Measurements from ENCODE around the gene TTC24.

The TTC24 gene

DNA sequence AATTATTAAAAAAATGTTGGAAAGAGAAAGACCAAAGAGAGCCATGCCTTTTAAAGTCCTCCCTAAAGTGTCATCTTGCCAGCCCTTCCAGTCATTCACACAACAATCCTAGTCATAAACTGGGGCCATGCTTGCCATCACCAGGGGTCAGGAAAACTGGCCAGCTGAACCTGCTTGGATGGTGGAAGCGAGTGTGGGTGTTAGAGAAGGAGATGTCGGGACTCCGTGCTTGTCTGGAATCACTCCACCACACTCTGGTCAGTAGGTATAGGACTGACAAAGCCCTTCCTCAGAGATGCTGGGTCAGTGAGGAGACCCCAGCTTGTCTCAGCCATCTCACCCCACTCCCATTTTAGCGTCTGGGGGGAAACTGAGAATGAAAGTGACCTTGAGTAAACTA lies 36.4 kb downstream of the TTC24 start:
- TF ChIP-seq, protein P1, sequence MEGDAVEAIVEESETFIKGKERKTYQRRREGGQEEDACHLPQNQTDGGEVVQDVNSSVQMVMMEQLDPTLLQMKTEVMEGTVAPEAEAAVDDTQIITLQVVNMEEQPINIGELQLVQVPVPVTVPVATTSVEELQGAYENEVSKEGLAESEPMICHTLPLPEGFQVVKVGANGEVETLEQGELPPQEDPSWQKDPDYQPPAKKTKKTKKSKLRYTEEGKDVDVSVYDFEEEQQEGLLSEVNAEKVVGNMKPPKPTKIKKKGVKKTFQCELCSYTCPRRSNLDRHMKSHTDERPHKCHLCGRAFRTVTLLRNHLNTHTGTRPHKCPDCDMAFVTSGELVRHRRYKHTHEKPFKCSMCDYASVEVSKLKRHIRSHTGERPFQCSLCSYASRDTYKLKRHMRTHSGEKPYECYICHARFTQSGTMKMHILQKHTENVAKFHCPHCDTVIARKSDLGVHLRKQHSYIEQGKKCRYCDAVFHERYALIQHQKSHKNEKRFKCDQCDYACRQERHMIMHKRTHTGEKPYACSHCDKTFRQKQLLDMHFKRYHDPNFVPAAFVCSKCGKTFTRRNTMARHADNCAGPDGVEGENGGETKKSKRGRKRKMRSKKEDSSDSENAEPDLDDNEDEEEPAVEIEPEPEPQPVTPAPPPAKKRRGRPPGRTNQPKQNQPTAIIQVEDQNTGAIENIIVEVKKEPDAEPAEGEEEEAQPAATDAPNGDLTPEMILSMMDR (IDR thresholded peaks at IDR 0.05; ENCODE audit: insufficient read depth, low read depth, low read length, missing control alignments): no peak
- no peak for DNase-seq (ENCODE audit: low read depth)
- H3K4me3 ChIP-seq (ENCODE audit: low read depth, low read length): no peak overlapping the region

DNA sequence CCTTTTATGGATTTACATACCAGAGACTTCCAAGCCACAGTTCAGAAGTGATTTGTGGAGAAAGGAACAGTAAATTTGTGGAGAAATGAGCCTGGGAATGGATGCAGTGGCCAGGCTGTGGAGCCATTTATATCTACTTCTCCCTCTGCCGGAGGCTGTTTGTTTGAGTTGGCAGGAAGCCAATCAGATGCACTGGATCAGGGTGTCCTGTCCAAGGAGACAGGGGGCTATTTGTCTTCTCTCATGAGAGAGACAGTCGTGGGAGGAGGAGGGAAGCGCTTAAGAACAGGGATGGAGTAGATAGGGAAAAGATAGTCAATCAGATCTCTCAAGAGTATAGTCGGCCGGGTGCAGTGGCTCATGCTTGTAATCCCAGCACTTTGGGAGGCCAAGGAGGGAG lies 36.9 kb downstream of the TTC24 start:
- no peak for DNase-seq (ENCODE audit: low read depth)
- H3K4me3 ChIP-seq (ENCODE audit: low read depth, low read length): no peak overlapping the region
- TF ChIP-seq, protein P1 (IDR thresholded peaks at IDR 0.05; ENCODE audit: insufficient read depth, low read depth, low read length, missing control alignments): no peak

DNA sequence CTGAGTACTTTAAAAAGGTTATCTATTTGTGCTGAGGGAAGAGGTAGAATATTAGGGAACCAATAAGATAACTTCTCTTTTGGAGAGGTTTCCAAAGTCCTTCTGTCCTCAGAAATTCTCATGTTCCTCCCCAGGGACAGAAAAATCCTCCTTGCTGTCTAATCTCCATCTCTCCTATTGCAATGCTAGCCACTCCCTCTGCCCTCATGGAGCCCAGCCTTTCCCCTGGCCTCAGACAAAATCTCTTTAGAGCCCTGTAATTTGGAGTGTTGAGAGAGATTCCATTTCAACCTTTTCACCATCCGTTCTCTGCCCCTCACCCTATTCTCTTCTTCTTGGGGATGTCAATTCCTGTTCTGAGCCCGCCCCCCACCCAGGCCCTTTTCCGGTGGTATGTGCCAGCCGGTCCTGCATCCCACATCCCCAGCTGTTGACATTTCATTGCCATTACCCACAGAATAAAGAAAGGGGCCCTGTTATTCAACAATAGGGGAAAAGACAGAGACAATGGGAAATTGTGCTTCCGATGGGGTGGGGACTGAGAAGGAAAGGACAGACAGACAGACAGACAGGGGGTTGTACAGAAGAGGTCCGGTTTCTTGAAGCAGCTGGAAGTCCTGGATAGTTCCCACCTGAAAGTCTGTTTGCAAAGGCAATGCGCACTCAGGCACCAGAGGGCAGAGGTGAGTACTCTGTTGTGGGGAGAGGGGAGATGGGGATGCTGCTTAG lies 39.5 kb downstream of the TTC24 start, which contains the start of gene HAPLN2:
Gene HAPLN2, plus strand, starts transcription at position 563 of the 729 bp plus-strand sequence. CDS start 4,076 bp downstream, outside the sequence.
- TF ChIP-seq, protein P1 (IDR thresholded peaks at IDR 0.05; ENCODE audit: insufficient read depth, low read depth, low read length, missing control alignments): peak; percentile 56
- no peak within 1 kb of the TSS for H3K4me3 ChIP-seq (ENCODE audit: low read depth, low read length)
- peak; percentile 29 for DNase-seq (ENCODE audit: low read depth)

DNA sequence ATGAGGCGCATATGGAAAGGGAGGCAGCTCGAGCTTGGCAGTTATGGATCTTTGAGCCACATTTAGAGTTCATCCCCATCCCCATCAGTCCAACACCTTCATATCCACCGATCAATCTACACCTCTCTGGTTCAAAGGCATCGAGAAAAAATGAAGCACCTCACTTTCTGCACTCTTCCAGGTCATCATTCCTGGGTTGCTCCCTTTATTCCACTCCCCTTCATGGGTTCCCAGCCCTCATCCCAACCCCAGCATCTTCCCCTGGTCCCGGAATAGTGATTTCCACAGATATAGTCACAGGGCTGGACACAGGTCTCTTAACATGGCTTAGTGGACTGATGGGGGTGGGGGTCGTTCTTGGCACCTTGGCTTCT lies 40.0 kb downstream of the TTC24 start:
- no peak overlapping the region for H3K4me3 ChIP-seq (ENCODE audit: low read depth, low read length)
- no peak for DNase-seq (ENCODE audit: low read depth)
- TF ChIP-seq, protein P1 (IDR thresholded peaks at IDR 0.05; ENCODE audit: insufficient read depth, low read depth, low read length, missing control alignments): no peak

DNA sequence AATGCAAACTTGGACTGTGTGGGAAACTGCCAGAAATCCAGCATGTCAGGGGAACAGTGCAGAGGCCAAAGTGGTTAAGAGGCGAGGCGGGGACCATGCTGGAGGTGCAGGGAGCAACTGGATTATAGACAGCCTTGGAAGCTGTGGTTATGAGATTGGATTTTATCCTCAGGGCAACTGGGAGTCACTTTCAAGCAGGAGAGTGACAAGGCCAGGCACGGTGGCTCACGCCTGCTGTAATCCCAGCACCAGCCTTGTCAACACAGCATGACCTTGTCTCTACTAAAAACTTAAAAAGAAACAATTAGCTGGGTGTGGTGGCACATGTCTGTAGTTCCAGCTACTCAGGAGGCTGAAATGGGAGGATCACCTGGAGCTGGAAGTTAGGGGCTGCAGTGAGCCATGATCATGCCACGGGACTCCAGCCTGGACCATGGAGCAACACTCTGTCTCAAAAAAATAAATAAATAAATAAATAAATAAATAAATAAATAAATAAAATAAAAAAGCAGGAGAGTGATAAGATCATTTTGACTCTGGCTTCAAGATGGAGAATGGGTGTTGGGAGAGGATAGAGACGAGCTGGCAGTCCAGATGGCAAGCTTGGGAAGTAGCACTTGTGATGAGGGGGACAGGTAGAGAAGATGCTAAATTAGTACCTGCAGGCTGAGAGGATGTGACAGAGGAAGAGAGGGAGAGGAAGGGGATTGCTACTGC lies 43.2 kb downstream of the TTC24 start:
- DNase-seq (ENCODE audit: low read depth): no peak
- TF ChIP-seq, protein P1 (IDR thresholded peaks at IDR 0.05; ENCODE audit: insufficient read depth, low read depth, low read length, missing control alignments): no peak
- H3K4me3 ChIP-seq (ENCODE audit: low read depth, low read length): no peak overlapping the region

DNA sequence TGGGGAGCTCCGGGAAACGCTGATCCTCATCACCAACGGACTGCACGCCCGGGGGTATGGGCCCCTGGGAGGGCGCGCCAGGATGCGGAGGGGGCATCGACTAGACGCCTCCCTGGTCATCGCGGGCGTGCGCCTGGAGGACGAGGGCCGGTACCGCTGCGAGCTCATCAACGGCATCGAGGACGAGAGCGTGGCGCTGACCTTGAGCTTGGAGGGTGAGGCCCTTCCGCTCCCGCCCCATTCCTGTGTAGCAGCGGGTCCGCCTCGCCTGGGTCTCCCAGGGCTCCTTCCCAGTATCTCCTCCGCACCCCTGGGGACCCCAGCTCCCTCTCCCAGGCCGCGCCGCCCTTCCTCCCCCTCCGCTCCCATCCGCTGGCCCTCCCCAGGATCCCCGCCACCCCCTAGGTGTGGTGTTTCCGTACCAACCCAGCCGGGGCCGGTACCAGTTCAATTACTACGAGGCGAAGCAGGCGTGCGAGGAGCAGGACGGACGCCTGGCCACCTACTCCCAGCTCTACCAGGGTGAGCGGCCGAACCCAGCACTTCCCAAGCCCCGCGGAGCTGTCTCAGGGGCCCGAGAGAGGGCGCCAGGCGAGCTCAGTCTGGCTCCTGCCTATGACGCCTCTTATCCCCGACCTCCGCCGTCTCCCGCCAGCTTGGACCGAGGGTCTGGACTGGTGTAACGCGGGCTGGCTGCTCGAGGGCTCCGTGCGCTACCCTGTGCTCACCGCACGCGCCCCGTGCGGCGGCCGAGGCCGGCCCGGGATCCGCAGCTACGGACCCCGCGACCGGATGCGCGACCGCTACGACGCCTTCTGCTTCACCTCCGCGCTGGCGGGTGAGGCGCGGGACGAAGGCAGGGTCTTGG lies 44.7 kb downstream of the TTC24 start:
- DNase-seq (ENCODE audit: low read depth): peak; percentile 44
- TF ChIP-seq, protein P1 (IDR thresholded peaks at IDR 0.05; ENCODE audit: insufficient read depth, low read depth, low read length, missing control alignments): peak; percentile 45

More for the DNA sequence above, 44.7 kb downstream of the TTC24 start:
- no peak overlapping the region; the same call in 1 of the 2 replicates for H3K4me3 ChIP-seq (ENCODE audit: low read depth, low read length)
